Fibroblast of skin of left quadriceps (primary cell): ENCODE data around the gene DRD3.

ENCODE experiments used
- DNase-seq, 2 experiments: peaks; one replicate each; pipeline ENCODE4 v3.0.0-alpha.2; 2013; ENCODE audit warnings: low read depth in 2 of 2

The DRD3 gene

GRCh38 chr3:114178770-114179368 is at the start of gene DRD3:
Gene DRD3 (minus strand): TSS chr3:114179052. CDS start chr3:114171992, 7,060 bp downstream.
- DNase-seq, result peak; percentile 13 to 26

DNA sequence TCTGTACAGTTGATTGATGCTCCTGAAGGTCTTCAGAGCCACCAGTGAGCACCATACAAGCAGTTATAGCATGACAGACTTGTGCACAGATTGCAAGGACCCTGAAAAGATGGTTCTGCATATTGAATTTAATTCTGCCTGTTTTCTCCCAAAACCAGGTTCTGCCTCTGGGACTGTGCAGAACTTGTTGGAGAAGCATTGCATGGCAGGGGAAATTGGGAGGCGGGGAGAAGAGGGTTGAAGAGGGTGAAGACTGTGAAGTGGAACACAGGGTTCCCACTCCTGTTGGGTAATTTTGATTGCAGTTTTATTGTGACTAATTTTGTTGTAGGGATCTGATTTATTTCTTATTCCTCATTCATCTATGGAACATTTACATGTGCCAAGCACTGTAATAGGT is 48.2 kb upstream of the DRD3 start:
- DNase-seq, result no peak

GRCh38 chr3:114226313-114226712 is 47.5 kb upstream of the DRD3 start:
- DNase-seq, result no peak

- peak; percentile 8 to 13 for DNase-seq
Observed at GRCh38 chr3:114223143-114223542, 44.3 kb upstream of the DRD3 start.

GRCh38 chr3:114221881-114222264 is 43.0 kb upstream of the DRD3 start:
- DNase-seq, result no peak

- no peak for DNase-seq
Observed at GRCh38 chr3:114221165-114221880, 42.5 kb upstream of the DRD3 start.

- DNase-seq, result no peak
Observed at GRCh38 chr3:114219741-114220140, 40.9 kb upstream of the DRD3 start.

DNA sequence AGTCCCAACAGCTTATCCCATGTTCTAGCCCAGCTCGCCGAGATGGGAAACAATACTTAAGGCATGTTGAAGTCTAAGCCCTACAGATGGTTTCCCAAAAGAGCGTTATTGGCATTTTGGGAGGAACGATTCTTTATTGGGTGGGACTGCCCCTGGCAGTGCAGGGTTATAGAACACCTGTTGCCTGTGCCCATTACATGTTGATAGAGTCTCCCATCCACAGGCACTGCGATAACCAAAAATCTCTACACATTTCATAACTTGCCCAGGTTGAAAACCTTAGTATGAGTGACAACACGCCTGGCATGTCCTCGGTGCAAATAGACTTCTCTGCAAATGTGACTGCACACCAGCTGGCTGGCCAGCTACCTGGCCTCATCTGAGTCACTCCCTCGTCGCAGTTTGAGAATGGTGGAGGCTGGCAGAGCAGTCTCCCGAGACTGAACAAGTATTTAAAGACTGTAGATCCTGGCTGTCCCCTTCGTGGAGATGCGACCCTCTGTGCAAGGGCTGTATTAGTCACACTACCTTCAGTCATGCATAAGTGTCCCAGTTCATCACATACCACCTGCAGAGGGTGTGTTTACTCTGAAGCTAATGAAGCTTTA is 39.8 kb upstream of the DRD3 start:
- DNase-seq, result no peak

DNA sequence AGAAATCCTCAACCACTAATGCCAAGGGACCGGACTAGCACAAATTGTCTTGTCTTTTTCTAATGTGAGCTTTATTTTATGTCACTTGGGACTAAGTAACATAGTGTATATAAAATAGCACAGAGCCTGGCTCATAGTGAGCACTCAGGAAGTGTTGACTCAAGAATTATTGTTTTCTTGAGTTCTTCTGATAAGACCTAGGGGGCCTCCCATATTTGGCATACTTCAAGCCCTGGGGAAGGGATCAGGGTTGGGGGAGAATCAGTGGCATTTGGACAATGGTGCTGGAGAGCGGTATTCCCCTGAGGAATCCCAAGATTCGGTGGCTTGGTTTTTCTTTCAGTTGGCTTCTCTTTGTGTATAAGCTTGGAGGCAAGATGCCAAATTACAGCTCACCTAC is 39.2 kb upstream of the DRD3 start:
- DNase-seq, result no peak

DNA sequence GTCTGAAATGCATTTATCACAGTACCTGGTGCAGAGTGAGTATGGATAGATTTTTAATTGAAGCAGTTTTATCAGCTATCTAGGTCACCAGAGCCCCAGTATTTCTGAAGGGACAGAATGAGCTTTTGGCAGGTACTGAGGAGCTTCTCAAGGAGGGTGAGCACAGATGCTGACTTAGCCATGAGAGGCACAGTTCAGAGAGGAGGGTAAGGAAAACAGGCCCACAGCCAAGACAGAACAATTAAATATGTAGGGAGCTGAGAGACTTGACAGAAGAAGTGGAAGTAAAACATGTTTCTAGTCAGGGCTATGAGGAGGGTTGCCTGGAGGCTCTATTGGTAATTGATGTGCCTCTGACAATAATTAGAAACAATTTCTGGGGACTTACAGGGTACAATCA is 38.4 kb upstream of the DRD3 start:
- DNase-seq, result no peak

- no peak for DNase-seq
Observed at GRCh38 chr3:114216186-114216970, 37.5 kb upstream of the DRD3 start.

- DNase-seq, result no peak
Observed at GRCh38 chr3:114214542-114215341, 35.9 kb upstream of the DRD3 start.

- peak; percentile 11 to 19 for DNase-seq
Observed at GRCh38 chr3:114213627-114214541, 35.0 kb upstream of the DRD3 start.

DNA sequence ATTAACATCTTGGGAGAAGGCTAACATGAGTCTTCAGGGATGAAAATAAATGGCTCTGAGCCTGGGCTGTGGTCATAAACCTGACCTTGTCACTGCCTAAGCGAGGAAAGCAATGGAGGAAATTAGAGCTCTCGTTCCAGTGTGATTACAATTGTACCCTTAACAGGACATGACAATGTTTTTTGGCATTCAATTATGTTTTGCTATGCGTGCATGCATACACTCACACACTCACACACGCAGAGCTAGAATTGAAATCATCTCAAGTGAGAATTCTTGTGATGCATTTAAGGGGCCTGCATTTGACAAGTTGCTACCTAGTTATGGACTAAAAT is 34.4 kb upstream of the DRD3 start:
- DNase-seq, result peak; percentile 4

GRCh38 chr3:114212646-114213045 is 33.8 kb upstream of the DRD3 start:
- DNase-seq, result no peak

GRCh38 chr3:114207768-114208167 is 28.9 kb upstream of the DRD3 start:
- DNase-seq, result no peak

DNA sequence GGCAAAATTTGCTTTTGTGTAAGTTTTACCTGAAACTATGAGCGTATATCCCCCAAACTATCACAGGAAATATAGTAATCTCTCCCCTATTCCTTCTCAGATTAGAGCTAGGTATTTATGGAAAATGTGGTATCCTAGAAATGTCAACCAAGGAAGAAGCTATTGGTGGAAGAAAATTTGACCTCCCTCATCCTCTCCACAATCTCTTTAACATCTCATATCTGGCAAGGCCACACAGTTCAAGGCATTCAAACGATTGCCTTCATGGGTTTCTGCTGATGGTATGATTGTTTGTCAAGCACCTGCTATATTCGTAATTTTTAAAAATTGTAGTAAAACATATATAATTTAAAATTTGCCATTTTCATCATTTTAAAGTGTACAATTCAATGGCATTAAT is 27.5 kb upstream of the DRD3 start:
- DNase-seq, result no peak

- no peak for DNase-seq
Observed at GRCh38 chr3:114205541-114205940, 26.7 kb upstream of the DRD3 start.

GRCh38 chr3:114194750-114195149 is 15.9 kb upstream of the DRD3 start:
- no peak for DNase-seq

- DNase-seq, result no peak
Observed at GRCh38 chr3:114192136-114192535, 13.3 kb upstream of the DRD3 start.

DNA sequence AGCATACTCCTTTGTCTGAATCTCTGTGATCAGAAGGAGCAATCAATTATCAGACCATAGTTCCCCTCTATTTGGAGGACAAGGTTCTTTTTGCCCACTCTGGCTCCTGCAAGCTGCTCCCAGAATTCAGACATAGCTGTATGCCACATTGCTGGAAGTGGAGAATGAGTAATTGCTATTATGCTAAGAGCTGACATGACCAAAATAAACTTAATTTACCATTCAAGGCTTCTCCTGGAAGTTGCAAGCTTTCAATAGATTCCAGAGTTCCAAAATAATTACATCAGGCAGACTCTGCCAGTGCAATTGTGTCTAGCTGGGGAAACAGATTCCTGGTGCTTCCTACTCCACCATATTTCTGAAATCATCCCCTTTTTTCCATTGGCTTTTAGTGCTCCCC is 7.6 kb upstream of the DRD3 start:
- DNase-seq, result no peak
